Measurements from ENCODE around the gene CCNL1.

Gene CCNL1

DNA sequence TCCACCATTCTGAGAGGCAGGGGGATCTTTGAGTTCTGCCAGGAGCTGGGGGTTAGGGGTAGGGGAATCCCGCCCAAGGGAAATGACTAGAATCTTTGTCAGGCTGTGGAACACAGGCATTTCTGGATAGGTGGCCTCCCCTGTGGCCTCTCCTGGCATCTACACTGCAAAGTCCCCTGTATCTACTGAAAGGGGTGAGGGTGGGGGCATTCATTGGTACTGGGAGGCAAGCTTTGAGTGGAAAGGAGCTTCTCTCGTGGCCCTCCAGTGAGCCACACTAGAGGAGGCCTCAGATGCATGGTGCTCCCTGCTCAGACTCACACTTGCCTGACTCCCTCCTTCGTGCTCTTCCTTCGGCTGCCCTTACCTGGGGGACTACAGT, 59.9 kb downstream of the CCNL1 start:
- H3K27ac ChIP-seq (ENCODE audit: poor library complexity, severe bottlenecking): peak overlapping the region; percentile 34
- ATAC-seq (ENCODE audit: low read depth) (no peak), DNase-seq (ENCODE audit: low spot score) (no peak)
- no peak overlapping the region for H3K4me3 ChIP-seq (ENCODE audit: severe bottlenecking)
- no peaks in the 10 kb centered on the region for H3K27me3 ChIP-seq (ENCODE audit: insufficient read depth, poor library complexity, severe bottlenecking)
- H3K36me3 ChIP-seq (ENCODE audit: low read depth): no peaks in the 10 kb centered on the region
- TF ChIP-seq, protein P1, sequence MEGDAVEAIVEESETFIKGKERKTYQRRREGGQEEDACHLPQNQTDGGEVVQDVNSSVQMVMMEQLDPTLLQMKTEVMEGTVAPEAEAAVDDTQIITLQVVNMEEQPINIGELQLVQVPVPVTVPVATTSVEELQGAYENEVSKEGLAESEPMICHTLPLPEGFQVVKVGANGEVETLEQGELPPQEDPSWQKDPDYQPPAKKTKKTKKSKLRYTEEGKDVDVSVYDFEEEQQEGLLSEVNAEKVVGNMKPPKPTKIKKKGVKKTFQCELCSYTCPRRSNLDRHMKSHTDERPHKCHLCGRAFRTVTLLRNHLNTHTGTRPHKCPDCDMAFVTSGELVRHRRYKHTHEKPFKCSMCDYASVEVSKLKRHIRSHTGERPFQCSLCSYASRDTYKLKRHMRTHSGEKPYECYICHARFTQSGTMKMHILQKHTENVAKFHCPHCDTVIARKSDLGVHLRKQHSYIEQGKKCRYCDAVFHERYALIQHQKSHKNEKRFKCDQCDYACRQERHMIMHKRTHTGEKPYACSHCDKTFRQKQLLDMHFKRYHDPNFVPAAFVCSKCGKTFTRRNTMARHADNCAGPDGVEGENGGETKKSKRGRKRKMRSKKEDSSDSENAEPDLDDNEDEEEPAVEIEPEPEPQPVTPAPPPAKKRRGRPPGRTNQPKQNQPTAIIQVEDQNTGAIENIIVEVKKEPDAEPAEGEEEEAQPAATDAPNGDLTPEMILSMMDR (IDR thresholded peaks at IDR 0.05; ENCODE audit: poor library complexity, severe bottlenecking): no peak
- H3K4me1 ChIP-seq (ENCODE audit: insufficient read depth, poor library complexity, severe bottlenecking): peaks cover 26% of the 10 kb centered on the region
- no peaks in the 10 kb centered on the region for H3K9me3 ChIP-seq (ENCODE audit: severe bottlenecking)

DNA sequence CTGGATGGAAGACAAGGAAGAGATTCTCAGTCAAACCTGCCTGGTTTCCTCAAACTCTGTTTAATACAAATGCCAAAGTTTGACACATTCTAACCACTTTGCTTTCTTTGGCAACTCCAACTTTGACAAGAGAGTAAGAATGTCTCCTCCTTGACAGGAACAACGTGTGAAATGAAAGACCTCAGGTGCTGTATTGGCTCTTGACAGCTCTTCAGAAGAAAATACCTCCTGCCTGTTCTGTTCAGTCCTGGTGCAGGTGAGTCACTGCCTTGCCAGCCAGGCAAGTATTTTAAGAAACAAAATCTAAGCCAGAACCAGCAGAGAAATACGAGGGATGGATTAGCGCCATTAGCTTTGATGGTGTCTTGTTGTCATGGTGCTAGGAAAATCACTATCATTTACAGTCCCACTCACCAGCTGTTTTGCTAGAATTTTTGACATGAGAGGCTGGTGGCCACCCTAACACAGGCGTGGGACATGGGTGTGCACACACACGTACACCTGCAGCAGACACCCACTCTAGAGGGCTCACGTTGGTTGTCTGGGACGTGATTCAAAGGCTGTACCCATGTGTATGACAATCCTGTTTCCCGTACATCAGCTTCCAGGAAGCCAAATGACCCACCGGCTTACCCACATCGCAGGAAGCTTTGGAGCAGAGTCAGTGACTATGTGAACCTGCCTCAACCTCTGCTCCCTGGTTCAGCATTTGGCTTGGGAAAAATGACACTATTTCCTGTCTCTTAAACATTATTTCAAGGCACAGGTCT, 60.4 kb downstream of the CCNL1 start:
- Histone ChIP-seq H3K4me3 (ENCODE audit: severe bottlenecking) (no peak overlapping the region), H3K27me3 (ENCODE audit: insufficient read depth, poor library complexity, severe bottlenecking) (no peaks in the 10 kb centered on the region), H3K4me1 (ENCODE audit: insufficient read depth, poor library complexity, severe bottlenecking) (peaks cover 22% of the 10 kb centered on the region), H3K27ac (ENCODE audit: poor library complexity, severe bottlenecking) (peak overlapping the region; percentile 34), H3K36me3 (ENCODE audit: low read depth) (no peaks in the 10 kb centered on the region), H3K9me3 (ENCODE audit: severe bottlenecking) (no peaks in the 10 kb centered on the region)
- TF ChIP-seq, protein P1 (IDR thresholded peaks at IDR 0.05; ENCODE audit: poor library complexity, severe bottlenecking): no peak
- DNase-seq (ENCODE audit: low spot score) (no peak), ATAC-seq (ENCODE audit: low read depth) (peak; percentile 86)

GRCh38 chr3:157098823-157099185, 61.1 kb downstream of the CCNL1 start:
- TF ChIP-seq, protein P1 (IDR thresholded peaks at IDR 0.05; ENCODE audit: poor library complexity, severe bottlenecking): no peak
- ATAC-seq (ENCODE audit: low read depth): no peak
- DNase-seq (ENCODE audit: low spot score): no peak
- Histone ChIP-seq H3K4me3 (ENCODE audit: severe bottlenecking) (no peak overlapping the region), H3K27ac (ENCODE audit: poor library complexity, severe bottlenecking) (peak overlapping the region; percentile 34), H3K36me3 (ENCODE audit: low read depth) (no peaks in the 10 kb centered on the region), H3K4me1 (ENCODE audit: insufficient read depth, poor library complexity, severe bottlenecking) (peaks cover 18% of the 10 kb centered on the region), H3K27me3 (ENCODE audit: insufficient read depth, poor library complexity, severe bottlenecking) (no peaks in the 10 kb centered on the region), H3K9me3 (ENCODE audit: severe bottlenecking) (no peaks in the 10 kb centered on the region)

- DNase-seq (ENCODE audit: low spot score) (no peak), ATAC-seq (ENCODE audit: low read depth) (no peak)
- no peak overlapping the region for H3K27ac ChIP-seq (ENCODE audit: poor library complexity, severe bottlenecking)
- TF ChIP-seq, protein P1 (IDR thresholded peaks at IDR 0.05; ENCODE audit: poor library complexity, severe bottlenecking): no peak
- H3K27me3 ChIP-seq (ENCODE audit: insufficient read depth, poor library complexity, severe bottlenecking): no peaks in the 10 kb centered on the region
- H3K4me3 ChIP-seq (ENCODE audit: severe bottlenecking): no peak overlapping the region
- no peaks in the 10 kb centered on the region for H3K36me3 ChIP-seq (ENCODE audit: low read depth)
- no peaks in the 10 kb centered on the region for H3K9me3 ChIP-seq (ENCODE audit: severe bottlenecking)
- peaks cover 18% of the 10 kb centered on the region for H3K4me1 ChIP-seq (ENCODE audit: insufficient read depth, poor library complexity, severe bottlenecking)
Observed at GRCh38 chr3:157098121-157098822, 61.7 kb downstream of the CCNL1 start.
